Neutrophil (primary cell): Measurements from ENCODE around the gene LDLR.
A peak's percentile ranks its signal among the peaks of the same experiment; 100 is the strongest.
"Not testable (repeated sequence)": the region's sequence is repeated elsewhere in the genome, so short reads cannot be mapped to it uniquely, and the experiment has no call there.

Source experiments
- H3K27ac ChIP-seq: fragments of 200-600 bp; sonication (generic); 2 replicates; pipeline ENCODE4 v1.5.1; 2016; ENCODE audit warnings: mild to moderate bottlenecking, moderate library complexity
- H3K27me3 ChIP-seq: fragments of 200-600 bp; sonication (generic); 2 replicates; pipeline ENCODE4 v1.6.0; 2016; ENCODE audit warnings: mild to moderate bottlenecking
- H3K36me3 ChIP-seq: fragments of 200-600 bp; sonication (generic); 2 replicates; pipeline ENCODE4 v1.5.1; 2017
- H3K4me1 ChIP-seq, 2 experiments: fragments of 200-600 bp in 1 of 2; sonication (generic) in 1 of 2; 1 replicate in 1 of 2; 2 replicates in 1 of 2; pipeline versions ENCODE4 v1.5.1 to v1.6.1; 2013 to 2016; ENCODE audit warnings: low read depth in 1 of 2, low read length in 1 of 2, mild to moderate bottlenecking in 1 of 2, moderate library complexity in 1 of 2; ENCODE audit not compliant: control insufficient read depth in 1 of 2, insufficient read depth in 1 of 2
- H3K4me3 ChIP-seq, 2 experiments: fragments of 200-600 bp in 1 of 2; sonication (generic) in 1 of 2; 1 replicate in 1 of 2; 2 replicates in 1 of 2; pipeline ENCODE4 v1.5.1; 2013 to 2016; ENCODE audit warnings: low read depth in 1 of 2, low read length in 1 of 2, mild to moderate bottlenecking in 1 of 2, moderate library complexity in 1 of 2
- H3K9me3 ChIP-seq: fragments of 200-600 bp; sonication (generic); 2 replicates; pipeline ENCODE4 v1.5.1; 2016
- CTCF ChIP-seq: fragments of 200-600 bp; sonication (generic); IDR thresholded peaks from 2 replicates; pipeline ENCODE4 v1.5.1; 2016; ENCODE audit warnings: antibody characterized with exemption

Gene LDLR

GRCh38 chr19:11151181-11151580 lies 61.9 kb downstream of the LDLR start:
- Histone ChIP-seq H3K4me3 (no peak overlapping the region), H3K9me3 (no peaks in the 10 kb centered on the region)

GRCh38 chr19:11152318-11153062 lies 63.2 kb downstream of the LDLR start:
- H3K9me3 ChIP-seq: no peaks in the 10 kb centered on the region
- no peak overlapping the region for H3K27ac ChIP-seq
- H3K4me1 ChIP-seq: peaks cover 19 to 22% of the 10 kb centered on the region in 2 experiments
- H3K4me3 ChIP-seq: no peak overlapping the region
- H3K27me3 ChIP-seq: no peaks in the 10 kb centered on the region
- peaks cover 19% of the 10 kb centered on the region for H3K36me3 ChIP-seq
- no peak for TF ChIP-seq CTCF

More at GRCh38 chr19:11151181-11151580, 61.9 kb downstream of the LDLR start:
- peaks cover 16 to 20% of the 10 kb centered on the region in 2 experiments for H3K4me1 ChIP-seq
- H3K27me3 ChIP-seq: no peaks in the 10 kb centered on the region
- no peak overlapping the region for H3K27ac ChIP-seq
- peaks cover 25% of the 10 kb centered on the region for H3K36me3 ChIP-seq
- TF ChIP-seq CTCF: no peak

GRCh38 chr19:11154683-11155047 lies 65.4 kb downstream of the LDLR start:
- H3K27ac ChIP-seq: no peak overlapping the region
- peaks cover 19 to 22% of the 10 kb centered on the region in 2 experiments for H3K4me1 ChIP-seq
- peak overlapping the region in 1 of 2 experiments; percentile 77 for H3K4me3 ChIP-seq

GRCh38 chr19:11155373-11156120 lies 66.3 kb downstream of the LDLR start, which contains the start of gene SPC24:
SPC24 (minus strand) TSS chr19:11155782; CDS start chr19:11155776, 6 bp downstream.
- H3K36me3 ChIP-seq: peaks cover 7% of the 10 kb centered on the region
- H3K4me3 ChIP-seq: peak within 1 kb of the TSS; percentile 69 to 77
- H3K27me3 ChIP-seq: no peaks in the 10 kb centered on the region
- H3K9me3 ChIP-seq: no peaks in the 10 kb centered on the region
- H3K27ac ChIP-seq: peak within 1 kb of the TSS; percentile 40
- TF ChIP-seq CTCF: peak; percentile 31
- H3K4me1 ChIP-seq: peaks cover 19 to 22% of the 10 kb centered on the region in 2 experiments

More at GRCh38 chr19:11154683-11155047, 65.4 kb downstream of the LDLR start:
- TF ChIP-seq CTCF: no peak
- H3K9me3 ChIP-seq: no peaks in the 10 kb centered on the region
- H3K36me3 ChIP-seq: peaks cover 7% of the 10 kb centered on the region
- H3K27me3 ChIP-seq: no peaks in the 10 kb centered on the region

- H3K27me3 ChIP-seq: no peaks in the 10 kb centered on the region
- H3K4me1 ChIP-seq: peaks cover 13 to 15% of the 10 kb centered on the region in 2 experiments
- TF ChIP-seq CTCF: no peak
- no peaks in the 10 kb centered on the region for H3K36me3 ChIP-seq
- H3K9me3 ChIP-seq: no peaks in the 10 kb centered on the region
- no peak overlapping the region for H3K4me3 ChIP-seq
- H3K27ac ChIP-seq: no peak overlapping the region
These were observed 70.6 kb downstream of the LDLR start for GRCh38 chr19:11159598-11160439.

- H3K4me3 ChIP-seq, H3K36me3 ChIP-seq, H3K27ac ChIP-seq, H3K27me3 ChIP-seq, H3K4me1 ChIP-seq, H3K9me3 ChIP-seq: not testable (repeated sequence)
These were observed 71.1 kb downstream of the LDLR start for GRCh38 chr19:11160440-11160768.
